ENCODE results near the gene TIMM22. TPM values are rescaled to one million over a fixed set of nuclear protein-coding genes. Genes with fewer than 3 reads are reported as not detected.

TIMM22 gene
- total RNA-seq, 4 donors from 2014 or later = 14.4 to 16.1 (median 15.3) TPM

DNA sequence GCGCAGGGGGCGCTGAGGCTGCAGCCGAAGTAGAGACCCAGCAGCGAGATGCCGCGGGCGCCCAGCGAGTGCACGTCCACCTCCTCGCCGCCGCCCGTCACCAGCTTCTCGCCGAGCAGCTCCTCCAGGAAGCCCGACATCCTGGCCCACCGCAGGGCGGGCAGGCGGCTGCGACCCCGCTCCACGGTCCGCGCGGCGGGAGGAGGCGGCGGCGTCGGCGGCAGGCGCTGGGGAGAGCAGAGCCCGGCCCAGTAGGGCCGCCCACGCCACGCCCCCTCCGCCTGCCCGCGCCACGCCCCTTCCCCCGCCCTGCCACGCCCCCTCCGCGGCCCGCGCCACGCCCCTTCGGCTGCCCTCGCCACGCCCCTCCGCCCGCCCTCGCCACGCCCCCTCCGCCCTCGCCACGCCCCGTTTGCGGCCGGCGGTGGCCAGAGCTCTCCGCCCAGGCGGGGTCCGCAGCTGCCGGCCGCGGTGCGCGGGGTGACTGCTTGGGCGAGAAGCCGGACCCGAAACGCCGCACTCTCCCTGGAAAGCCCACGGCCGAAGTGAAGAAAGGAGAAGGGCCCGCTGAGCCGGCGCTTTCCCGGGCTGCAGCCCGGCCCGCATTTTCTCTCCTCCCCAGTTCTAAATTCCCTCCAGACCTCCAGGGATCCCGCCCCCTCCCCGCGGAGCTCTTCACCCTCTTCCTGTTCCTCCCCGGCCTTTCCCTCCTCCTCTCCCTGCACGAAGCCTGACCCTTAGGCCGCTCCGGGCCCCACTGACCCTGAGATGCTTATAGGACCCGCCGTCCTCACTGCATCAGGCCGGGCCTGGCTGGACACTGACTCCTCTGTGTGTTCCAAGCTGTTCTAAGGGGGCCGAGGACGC is 17.2 kb upstream of the TIMM22 start, which contains the start of gene NXN:
Gene NXN (minus strand): TSS at position 238 of the 867 bp plus-strand sequence.
- H3K36me3 ChIP-seq = no peaks in the 10 kb centered on the region
- H3K4me1 ChIP-seq = peaks cover 43 to 45% of the 10 kb centered on the region in 2 donors
- intact Hi-C loops (cut with DNase I; ENCODE audit: low total_unique reads) (loop anchor here (1.0 to 5.0 kb wide), 3 partner anchors 79 to 247 kb away; partner anchors contain the start of gene TLCD3A), in situ Hi-C loops (cut with MboI; ENCODE audit: low sequenced_read_pairs in 4 of 4) (loop anchor here (5.0 to 10.0 kb wide), 3 partner anchors 95 to 192 kb away; no protein-coding TSS in a partner anchor)
- DNase-seq (peak; percentile 77 to 82), ATAC-seq (peak; percentile 74 to 77)
- TF ChIP-seq POLR2A (IDR thresholded peaks at IDR 0.05) = peak; percentile 91 to 97
- TF ChIP-seq, protein P1, sequence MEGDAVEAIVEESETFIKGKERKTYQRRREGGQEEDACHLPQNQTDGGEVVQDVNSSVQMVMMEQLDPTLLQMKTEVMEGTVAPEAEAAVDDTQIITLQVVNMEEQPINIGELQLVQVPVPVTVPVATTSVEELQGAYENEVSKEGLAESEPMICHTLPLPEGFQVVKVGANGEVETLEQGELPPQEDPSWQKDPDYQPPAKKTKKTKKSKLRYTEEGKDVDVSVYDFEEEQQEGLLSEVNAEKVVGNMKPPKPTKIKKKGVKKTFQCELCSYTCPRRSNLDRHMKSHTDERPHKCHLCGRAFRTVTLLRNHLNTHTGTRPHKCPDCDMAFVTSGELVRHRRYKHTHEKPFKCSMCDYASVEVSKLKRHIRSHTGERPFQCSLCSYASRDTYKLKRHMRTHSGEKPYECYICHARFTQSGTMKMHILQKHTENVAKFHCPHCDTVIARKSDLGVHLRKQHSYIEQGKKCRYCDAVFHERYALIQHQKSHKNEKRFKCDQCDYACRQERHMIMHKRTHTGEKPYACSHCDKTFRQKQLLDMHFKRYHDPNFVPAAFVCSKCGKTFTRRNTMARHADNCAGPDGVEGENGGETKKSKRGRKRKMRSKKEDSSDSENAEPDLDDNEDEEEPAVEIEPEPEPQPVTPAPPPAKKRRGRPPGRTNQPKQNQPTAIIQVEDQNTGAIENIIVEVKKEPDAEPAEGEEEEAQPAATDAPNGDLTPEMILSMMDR (IDR thresholded peaks at IDR 0.05 in 4 of 5, conservative IDR thresholded peaks at IDR 0.05 in 1 of 5) = peak in 2 of 5 experiments; percentile 23 to 35
- no peaks in the 10 kb centered on the region for H3K9me3 ChIP-seq
- no peaks in the 10 kb centered on the region for H3K27me3 ChIP-seq
- H3K27ac ChIP-seq = peak within 1 kb of the TSS; percentile 88 to 96 (median 91)
- H3K4me3 ChIP-seq = peak within 1 kb of the TSS; percentile 80 to 96 (median 88)

- no peaks in the 10 kb centered on the region for H3K9me3 ChIP-seq
- intact Hi-C loops (cut with DNase I; ENCODE audit: low total_unique reads) = loop anchor here (1.0 kb wide), 2 partner anchors 16 to 185 kb away; no protein-coding TSS in a partner anchor
- in situ Hi-C loops (cut with MboI; ENCODE audit: low sequenced_read_pairs in 4 of 4) = loop anchor here (5.0 kb wide), 2 partner anchors 188 to 193 kb away; no protein-coding TSS in a partner anchor
- no peaks in the 10 kb centered on the region for H3K27me3 ChIP-seq
- DNase-seq (peak; percentile 72 to 78), ATAC-seq (peak; percentile 68 to 74)
- peak overlapping the region; percentile 86 to 93 (median 90) for H3K27ac ChIP-seq
- peak overlapping the region; percentile 54 to 84 (median 67) for H3K4me3 ChIP-seq
- H3K4me1 ChIP-seq = peaks cover 35 to 41% of the 10 kb centered on the region in 2 donors
- TF ChIP-seq POLR2A (IDR thresholded peaks at IDR 0.05) = no peak
- TF ChIP-seq, protein P1 (IDR thresholded peaks at IDR 0.05 in 4 of 5, conservative IDR thresholded peaks at IDR 0.05 in 1 of 5) = peak; percentile 66 to 85 (median 78)
- no peaks in the 10 kb centered on the region for H3K36me3 ChIP-seq
These were observed 16.3 kb upstream of the TIMM22 start for GRCh38 chr17:980406-981291.

DNA sequence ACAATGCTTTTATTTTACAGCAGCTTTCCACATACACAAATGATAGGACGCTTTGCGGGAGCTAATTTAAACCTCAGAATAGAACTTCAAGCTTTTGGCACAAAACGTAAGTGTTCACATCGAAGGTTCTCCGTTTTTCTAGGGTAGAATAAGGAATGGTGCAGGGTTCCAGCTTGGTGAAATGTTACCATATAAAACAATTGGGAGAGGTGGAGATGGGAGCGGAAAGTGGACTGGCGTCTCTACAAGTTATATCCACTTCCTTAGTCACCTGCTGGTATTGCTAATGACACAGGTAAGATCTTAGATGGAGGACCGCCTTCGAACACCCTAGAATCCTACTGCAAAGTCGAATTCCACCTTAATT is 15.7 kb upstream of the TIMM22 start:
- ATAC-seq = no peak
- H3K4me1 ChIP-seq = peaks cover 29 to 35% of the 10 kb centered on the region in 2 donors
- in situ Hi-C loops (cut with MboI; ENCODE audit: low sequenced_read_pairs in 4 of 4) (loop anchor here (5.0 kb wide), 2 partner anchors 189 to 194 kb away; no protein-coding TSS in a partner anchor), intact Hi-C loops (cut with DNase I; ENCODE audit: low total_unique reads) (loop anchor here (1.0 kb wide), 2 partner anchors 15 to 186 kb away; no protein-coding TSS in a partner anchor)
- no peaks in the 10 kb centered on the region for H3K9me3 ChIP-seq
- H3K27ac ChIP-seq = peak overlapping the region in 1 of 4 donors; percentile 92
- H3K36me3 ChIP-seq = no peaks in the 10 kb centered on the region
- DNase-seq = no peak
- no peak overlapping the region for H3K4me3 ChIP-seq
- no peak for TF ChIP-seq POLR2A (IDR thresholded peaks at IDR 0.05)
- TF ChIP-seq, protein P1 (IDR thresholded peaks at IDR 0.05 in 4 of 5, conservative IDR thresholded peaks at IDR 0.05 in 1 of 5) = no peak
- H3K27me3 ChIP-seq = no peaks in the 10 kb centered on the region

GRCh38 chr17:983921-984320 is 13.0 kb upstream of the TIMM22 start:
- no peak for ATAC-seq
- Histone ChIP-seq H3K27ac (no peak overlapping the region), H3K4me3 (no peak overlapping the region), H3K9me3 (no peaks in the 10 kb centered on the region), H3K36me3 (no peaks in the 10 kb centered on the region), H3K27me3 (no peaks in the 10 kb centered on the region), H3K4me1 (peaks cover 10 to 12% of the 10 kb centered on the region in 2 donors)
- TF ChIP-seq, protein P1 (IDR thresholded peaks at IDR 0.05 in 4 of 5, conservative IDR thresholded peaks at IDR 0.05 in 1 of 5) = no peak
- no peak for TF ChIP-seq POLR2A (IDR thresholded peaks at IDR 0.05)
- DNase-seq = no peak
- intact Hi-C loops (cut with DNase I; ENCODE audit: low total_unique reads) = no loop called here
- in situ Hi-C loops (cut with MboI; ENCODE audit: low sequenced_read_pairs in 4 of 4) = loop anchor here (5.0 kb wide), 2 partner anchors 192 to 197 kb away; no protein-coding TSS in a partner anchor

Measured in gastrocnemius medialis (tissue), 4 donors.